Stimulated activated CD4-positive, alpha-beta T cell treated with anti-CD3 and anti-CD28 coated beads, Interleukin-12 subunit alpha, Interleukin-12 subunit beta, amount 100 ng/mL, for 24 hours (primary cell): ENCODE data around the gene NTSR1.

ENCODE experiments used
- DNase-seq, 2 experiments: peaks; one replicate each; pipeline ENCODE4 v3.0.0-alpha.2; 2020; ENCODE audit warnings: low read depth in 2 of 2

Gene NTSR1

DNA sequence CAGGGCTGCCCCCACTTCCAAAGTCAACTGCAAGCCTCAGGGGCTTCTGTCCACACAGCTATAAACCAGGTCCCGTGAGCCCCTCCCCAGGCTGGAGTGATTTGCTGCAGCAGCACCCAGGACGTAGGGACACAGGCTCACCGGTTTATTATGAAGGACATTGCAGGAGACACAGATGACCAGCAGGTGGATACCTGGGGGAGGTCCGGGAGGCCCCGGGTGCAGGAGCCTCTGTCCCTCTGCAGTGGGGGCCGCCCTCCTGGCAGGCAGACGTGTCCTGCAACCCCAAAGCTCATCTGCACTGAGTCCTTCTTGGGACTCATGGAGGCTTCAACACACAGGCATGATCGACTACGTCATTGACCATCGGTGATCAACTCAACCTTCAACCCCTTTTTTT, 14.5 kb upstream of the NTSR1 start:
- DNase-seq: no peak

DNA sequence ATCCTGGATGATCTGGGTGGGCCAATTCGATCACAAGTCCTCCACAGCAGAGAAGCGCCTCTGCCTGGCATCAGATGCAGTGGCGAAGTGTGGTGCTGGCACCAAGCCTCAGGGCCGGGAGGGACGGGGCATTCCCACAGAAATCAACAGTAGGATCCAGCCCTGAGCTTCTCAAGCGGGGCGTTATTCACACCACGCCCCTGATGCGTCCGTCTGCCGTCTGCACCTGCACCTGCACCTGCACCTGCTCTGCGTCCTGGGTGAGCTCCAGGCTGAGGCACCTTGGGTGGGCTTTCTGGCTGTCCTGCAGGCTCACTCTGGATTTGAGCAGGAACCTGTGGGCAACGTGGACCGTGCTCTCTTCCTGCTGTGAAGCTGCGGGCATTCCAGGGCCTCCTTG, 13.8 kb upstream of the NTSR1 start:
- DNase-seq: no peak

DNA sequence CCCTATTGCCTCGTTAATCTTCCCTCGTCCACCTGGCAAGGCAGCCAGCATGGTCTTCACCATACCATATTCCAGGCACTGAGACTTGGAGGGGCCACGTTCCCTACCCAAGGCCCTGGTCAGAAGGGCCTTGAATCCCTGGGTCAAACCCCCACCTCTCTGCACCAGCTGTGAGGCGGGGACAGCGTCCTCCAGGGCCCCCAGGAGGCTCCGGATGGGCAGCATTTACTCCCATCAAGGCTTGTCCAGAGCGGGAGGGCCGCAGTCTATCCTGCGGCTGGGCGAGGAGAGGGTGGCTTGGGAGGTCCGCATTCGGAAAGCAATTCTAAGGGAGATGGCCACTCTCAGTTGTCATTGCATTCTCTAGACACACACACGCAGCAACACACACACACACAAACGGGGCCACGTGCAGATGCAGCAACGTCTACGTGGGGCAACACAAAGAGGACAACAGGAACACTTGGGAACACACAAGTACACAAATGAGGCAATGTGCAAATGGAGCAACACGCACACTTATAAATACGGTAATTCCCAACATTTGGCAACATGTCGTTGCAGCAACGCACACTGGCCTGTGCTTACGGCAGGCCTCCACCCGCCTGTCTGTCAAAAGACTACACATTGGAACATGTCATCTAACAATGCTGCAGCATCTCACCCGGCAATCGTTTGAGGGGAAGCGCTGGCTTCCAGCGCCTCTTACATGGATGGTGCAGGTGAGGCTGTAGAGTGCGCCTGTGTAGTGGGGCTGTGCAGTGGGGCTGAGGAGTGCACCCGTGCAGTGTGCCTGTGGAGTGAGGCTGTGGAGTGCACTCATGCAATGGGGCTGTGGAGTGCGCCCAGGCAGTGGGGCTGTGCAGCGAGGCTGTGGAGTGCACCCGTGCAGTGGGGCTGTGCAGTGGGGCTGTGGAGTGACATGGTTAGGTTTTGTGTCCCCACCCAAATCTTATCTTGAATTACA, 12.9 kb upstream of the NTSR1 start:
- DNase-seq: no peak

DNA sequence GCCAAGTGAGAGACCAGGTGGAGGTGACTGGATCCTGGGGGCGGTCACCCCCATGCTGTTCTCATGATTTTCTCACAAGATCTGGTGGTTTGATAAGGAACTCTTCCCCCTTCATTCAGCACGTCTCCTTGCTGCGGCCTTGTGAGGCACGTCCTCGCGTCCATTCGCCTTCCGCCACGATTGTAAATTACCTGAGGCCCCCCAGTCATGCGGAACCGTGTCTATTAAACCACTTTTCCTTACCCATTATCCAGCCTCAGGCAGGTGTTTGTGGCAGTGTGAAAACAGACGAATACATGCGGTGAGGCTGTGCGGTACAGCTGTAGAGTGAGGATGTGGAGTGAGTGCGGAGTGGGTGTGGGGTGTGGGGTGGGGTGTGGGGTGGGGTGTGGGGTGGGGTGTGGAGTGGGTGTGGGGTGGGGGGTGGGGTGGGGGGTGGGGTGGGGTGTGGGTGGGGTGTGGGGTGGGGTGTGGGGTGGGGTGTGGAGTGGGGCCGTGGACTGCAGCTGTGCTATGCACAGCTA, 12.1 kb upstream of the NTSR1 start:
- no peak for DNase-seq

- DNase-seq: no peak
Measured at GRCh38 chr20:62696989-62697388, 11.6 kb upstream of the NTSR1 start.

- no peak for DNase-seq
Measured at GRCh38 chr20:62697468-62697912, 11.1 kb upstream of the NTSR1 start.

DNA sequence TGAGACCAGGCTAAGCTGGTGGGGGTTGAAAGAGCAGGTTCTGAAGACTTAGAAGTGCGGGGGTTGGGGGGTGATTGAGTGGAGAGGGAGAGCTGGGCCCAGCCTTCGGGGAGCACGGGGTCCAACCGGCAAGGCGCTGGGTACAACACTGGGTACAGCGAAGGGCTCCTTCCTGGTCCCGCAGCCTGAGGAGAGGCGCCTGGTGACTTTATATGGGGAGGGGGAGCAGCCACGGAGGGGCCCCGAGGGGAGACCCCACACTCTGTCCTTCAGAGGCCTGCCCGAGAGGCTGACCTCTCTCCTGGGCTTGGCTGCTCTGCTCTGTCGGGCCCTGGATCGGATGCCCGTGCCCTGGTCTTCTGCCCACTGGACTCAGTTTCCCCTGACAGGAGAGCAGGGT, 10.4 kb upstream of the NTSR1 start:
- DNase-seq: no peak

DNA sequence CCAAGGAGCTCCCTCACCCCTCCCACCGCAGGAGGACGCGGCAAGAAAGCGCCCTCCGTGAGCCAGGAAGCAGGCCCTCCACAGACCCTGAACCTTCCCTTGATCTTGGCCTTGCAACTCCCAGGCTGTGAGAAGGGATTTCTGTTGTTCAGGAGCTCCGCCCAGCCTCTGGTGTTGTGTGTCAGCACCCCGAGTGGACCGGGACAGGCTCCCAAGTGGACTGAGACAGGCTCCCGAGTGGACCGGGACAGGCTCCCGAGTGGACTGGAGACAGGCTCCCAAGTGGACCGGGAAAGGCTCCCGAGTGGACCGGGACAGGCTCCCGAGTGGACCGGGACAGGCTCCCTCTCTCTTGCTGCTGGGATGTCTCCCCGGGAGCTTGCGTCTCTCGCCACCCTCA, 9.3 kb upstream of the NTSR1 start:
- DNase-seq: no peak

DNA sequence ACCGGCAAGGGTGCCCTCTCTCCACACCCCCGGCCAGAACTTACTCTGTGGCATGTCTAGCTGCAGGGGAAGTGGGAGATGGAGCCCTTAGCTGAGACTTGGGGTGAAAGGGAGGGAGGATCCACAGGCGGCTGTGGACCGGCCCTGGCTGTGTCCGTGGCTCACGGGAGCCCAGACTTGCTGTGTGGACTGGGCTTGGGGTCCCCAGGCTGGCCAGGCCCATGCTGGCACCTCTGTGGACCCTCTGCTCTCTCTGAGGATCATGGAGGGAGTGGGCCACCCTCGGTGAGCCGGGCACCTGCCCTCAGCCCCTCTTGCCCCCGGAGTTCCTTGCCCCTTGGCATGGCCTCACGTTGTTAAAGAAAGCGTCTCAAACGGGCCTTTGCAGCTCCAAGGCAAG, 8.9 kb upstream of the NTSR1 start:
- DNase-seq: no peak

GRCh38 chr20:62700261-62700930, 8.2 kb upstream of the NTSR1 start:
- no peak for DNase-seq

GRCh38 chr20:62701161-62702012, 7.2 kb upstream of the NTSR1 start:
- no peak for DNase-seq

DNA sequence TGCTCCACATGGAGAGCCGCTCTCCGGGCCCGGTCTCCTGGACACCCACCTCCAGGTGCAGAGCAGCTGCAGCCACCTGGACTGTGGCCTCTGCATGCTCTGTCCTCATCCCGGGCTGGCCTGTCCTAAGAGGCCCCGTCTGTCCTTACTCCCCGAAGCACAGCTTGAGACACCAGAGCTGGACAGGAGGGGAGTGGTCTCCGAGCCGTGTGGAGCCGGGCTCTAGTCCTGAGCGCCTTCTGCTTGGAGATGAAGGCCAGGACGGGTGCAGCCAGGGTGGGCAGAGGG, 6.7 kb upstream of the NTSR1 start:
- no peak for DNase-seq

DNA sequence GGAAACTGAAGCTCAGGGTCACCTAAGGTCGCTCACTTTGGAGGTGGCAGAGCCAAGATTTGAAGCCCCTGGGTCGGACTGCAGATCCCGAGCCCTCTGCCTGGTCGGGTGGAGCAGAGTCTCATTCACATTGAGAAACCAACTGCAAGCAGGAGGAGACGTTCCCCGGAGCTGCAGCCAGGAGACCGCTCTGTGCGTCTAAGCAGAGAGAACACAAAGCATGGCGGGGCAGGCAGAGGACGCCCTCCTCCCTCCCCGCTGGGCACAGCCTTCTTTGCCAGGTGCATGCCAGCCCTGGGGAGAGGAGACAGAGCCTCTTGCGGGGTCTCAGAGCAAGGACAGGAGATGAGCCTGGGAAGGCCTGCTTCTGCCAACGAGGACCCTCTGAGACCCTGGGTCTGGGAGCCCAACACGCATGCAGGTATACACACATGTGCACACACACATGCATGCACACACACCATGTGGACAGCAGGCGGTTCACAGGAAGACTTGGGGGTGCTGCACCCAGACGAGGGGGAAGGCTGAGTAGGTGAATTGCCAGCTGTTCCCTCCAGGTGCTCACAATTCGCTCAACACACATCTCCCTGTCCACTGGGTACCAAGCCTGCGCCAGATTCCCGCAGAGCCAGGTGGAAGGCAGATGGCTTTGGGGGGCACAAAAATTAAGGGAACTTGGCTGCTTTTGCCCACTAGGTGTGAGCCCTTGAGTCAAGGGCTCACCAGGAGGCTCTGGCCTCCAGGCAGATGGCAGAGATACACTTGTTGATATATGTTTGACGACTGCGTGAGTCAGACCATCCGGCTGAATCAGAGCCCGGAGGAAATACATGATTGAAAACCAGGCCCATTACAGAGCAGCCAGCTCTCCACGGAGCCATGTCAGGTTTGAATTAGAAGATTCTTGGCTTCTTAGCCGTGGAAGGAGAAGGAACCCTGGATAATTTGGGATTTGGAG, 5.5 kb upstream of the NTSR1 start:
- no peak for DNase-seq

GRCh38 chr20:62703853-62704228, 4.8 kb upstream of the NTSR1 start:
- no peak for DNase-seq

DNA sequence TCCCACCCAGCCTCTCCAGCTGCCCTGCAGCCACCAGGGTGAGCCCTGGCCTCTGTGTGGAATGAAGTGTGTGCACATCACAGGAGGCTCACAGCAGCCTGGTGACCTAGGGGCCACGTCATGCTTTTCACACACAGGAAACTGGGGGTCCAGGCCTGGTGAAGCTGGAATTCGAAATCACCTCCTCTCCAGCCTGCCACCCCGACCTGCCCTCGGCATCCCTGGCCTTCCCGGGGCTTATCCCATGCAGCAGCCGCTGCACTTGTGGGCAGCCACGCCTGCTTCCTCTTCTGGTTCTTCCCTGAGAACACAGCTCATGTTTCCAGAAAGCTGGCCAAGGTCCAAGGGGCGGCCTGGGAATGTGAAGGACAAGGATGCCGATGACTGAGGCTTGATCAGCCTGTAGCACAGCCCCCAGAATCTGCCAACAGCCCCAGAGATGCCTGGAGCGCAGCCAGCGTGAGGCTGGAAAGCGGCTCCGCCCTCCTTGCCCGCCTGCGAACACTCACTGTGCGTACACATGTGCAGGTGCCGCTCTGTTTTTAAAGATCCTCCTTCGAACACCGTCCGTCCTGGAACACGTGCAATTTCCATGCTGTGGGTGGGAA, 4.2 kb upstream of the NTSR1 start:
- DNase-seq: no peak

- DNase-seq: no peak
Measured at GRCh38 chr20:62705627-62706026, 3.0 kb upstream of the NTSR1 start.

DNA sequence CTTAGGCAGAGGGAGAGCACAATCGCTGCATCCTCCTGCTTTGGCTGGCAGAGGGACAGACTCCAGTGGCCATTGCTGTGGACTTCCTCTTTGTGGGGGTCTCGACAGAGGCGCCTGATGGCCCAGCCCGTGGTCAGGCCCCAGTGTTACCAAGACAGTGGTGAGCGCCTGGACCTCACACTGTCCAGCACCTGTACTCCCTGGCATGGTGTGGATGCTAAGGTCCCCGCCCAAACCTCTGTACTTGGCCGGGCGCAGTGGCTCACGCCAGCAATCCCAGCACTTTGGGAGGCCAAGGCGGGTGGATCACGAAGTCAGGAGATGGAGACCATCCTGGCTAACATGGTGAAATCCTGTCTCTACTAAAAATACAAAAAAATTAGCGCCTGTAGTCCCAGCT, 2.3 kb upstream of the NTSR1 start:
- no peak for DNase-seq

DNA sequence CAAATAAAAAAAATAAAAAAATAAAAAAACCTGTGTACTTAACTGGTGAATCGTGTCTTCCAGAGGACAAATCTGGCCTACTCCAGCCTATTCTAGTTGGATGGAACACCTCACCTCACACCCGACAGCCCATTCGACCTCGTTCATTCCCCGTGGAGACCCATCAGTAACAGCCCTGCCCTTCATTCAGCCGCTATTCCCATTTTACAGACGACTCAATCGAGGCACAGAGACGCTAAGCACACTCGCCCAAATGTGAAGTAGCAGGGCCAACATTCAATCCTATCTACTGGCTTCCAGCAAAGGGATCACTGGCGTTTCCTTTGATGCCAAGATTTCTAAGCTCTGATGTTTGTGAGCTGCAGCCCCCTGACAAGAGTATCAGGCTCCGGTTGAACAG, 1.8 kb upstream of the NTSR1 start:
- no peak for DNase-seq

GRCh38 chr20:62707276-62707920, 1.2 kb upstream of the NTSR1 start:
- no peak for DNase-seq

- DNase-seq: peak in 1 of 2 experiments; percentile 19
Measured at GRCh38 chr20:62707921-62708521, 615 bp upstream of the NTSR1 start.
